ENCODE measurements around the gene EFCAB10.
"Not testable (repeated sequence)": the region's sequence is repeated elsewhere in the genome, so short reads cannot be mapped to it uniquely, and the experiment has no call there.

The EFCAB10 gene

DNA sequence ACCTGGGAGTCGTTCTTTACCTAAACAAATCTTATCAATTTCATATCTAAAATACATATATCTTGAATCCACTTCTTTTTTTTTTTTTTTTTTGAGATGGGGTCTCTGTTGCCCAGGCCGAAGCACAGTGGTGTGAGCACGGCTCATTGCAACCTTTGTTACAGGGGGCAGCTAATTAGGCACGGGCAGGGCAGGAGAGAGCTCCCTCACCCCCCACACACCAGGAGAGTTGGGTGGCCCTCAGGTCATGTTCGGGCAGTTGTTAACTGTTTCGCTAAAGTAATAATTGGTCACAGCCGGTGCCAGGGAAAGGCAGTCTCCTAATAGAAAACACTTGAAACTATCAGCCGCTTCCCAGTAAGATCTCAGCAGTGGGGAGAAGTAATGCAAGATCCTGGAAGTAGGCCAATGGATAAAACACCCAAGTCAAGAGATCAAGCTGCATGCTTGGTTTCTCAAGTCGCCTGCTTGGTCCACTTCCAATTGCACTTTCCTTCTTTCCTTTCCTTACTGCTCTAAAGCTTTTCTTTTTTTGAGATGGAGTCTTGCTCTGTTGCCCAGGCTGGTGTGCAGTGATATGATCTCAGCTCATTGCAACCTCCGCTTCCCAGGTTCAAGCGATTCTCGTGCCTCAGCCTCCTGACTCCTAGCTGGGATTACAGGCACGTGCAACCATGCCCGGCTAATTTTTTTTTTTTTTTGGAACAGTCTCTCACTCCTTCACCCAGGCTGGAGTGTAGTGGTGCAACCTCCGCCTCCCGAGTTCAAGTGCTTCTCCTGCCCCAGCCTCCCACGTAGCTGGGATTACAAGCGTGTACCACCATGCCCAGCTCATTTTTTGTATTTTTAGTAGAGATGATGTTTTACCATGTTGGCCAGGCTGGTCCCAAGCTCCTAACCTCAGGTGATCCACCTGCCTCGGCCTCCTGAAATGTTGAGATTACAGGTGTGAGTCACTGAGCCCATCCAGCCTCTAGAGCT is 21.3 kb upstream of the EFCAB10 start:
- no peak overlapping the region for H2BK5ac ChIP-seq (ENCODE audit: low read length)
- no peak overlapping the region for H2AK5ac ChIP-seq (ENCODE audit: low read depth, low read length)
- H3K79me1 ChIP-seq (ENCODE audit: low read depth, low read length): no peaks in the 10 kb centered on the region
- WGBS, 2 donors (ENCODE audit: extremely low coverage in 2 of 2, insufficient read length in 2 of 2, insufficient replicate concordance in 1 of 2): no CpG with 5 or more reads among the region's 19 CpGs
- no peaks in the 10 kb centered on the region for H3K27me3 ChIP-seq (ENCODE audit: control insufficient read depth in 3 of 3, insufficient read depth in 3 of 3, low read depth in 1 of 3, low read length in 3 of 3)
- H4K91ac ChIP-seq (ENCODE audit: low read depth, low read length, poor library complexity): no peak overlapping the region
- H4K8ac ChIP-seq (ENCODE audit: low read depth, low read length): no peak overlapping the region
- H2AFZ ChIP-seq (ENCODE audit: low read length): no peak overlapping the region
- no peak overlapping the region for H3K9ac ChIP-seq (ENCODE audit: low read depth, low read length, poor library complexity)
- no peak overlapping the region for H3K27ac ChIP-seq (replicated peaks; ENCODE audit: low read length)
- no peak overlapping the region for H3K4me3 ChIP-seq (ENCODE audit: low read length in 2 of 2)
- H2BK15ac ChIP-seq (ENCODE audit: low read length): no peak overlapping the region
- no peak overlapping the region for H3K4me2 ChIP-seq (ENCODE audit: insufficient read depth, low read length, poor library complexity, severe bottlenecking)
- no peak for DNase-seq (ENCODE audit: low spot score)
- H2BK120ac ChIP-seq (ENCODE audit: low read depth, low read length): no peak overlapping the region
- H3K14ac ChIP-seq (ENCODE audit: low read length): no peak overlapping the region
- peaks cover 0 to 3% of the 10 kb centered on the region in 2 donors for H3K36me3 ChIP-seq (replicated peaks in 1 of 2; ENCODE audit: control insufficient read depth in 2 of 2, insufficient read depth in 2 of 2, low read length in 2 of 2)
- no peaks in the 10 kb centered on the region for H3K9me3 ChIP-seq (replicated peaks in 1 of 2; ENCODE audit: control insufficient read depth in 2 of 2, insufficient read depth in 1 of 2, low read depth in 1 of 2, low read length in 2 of 2)
- no peak overlapping the region for H3K23ac ChIP-seq (ENCODE audit: low read depth, low read length, poor library complexity)
- no peak overlapping the region for H2BK12ac ChIP-seq (ENCODE audit: low read length)
- H3K4me1 ChIP-seq (ENCODE audit: control insufficient read depth in 2 of 2, insufficient read depth in 1 of 2, low read depth in 1 of 2, low read length in 2 of 2): peaks cover 0 to 9% of the 10 kb centered on the region in 2 donors
- H3K18ac ChIP-seq (ENCODE audit: low read length): no peak overlapping the region
- no peak overlapping the region for H3K4ac ChIP-seq (ENCODE audit: low read length)

DNA sequence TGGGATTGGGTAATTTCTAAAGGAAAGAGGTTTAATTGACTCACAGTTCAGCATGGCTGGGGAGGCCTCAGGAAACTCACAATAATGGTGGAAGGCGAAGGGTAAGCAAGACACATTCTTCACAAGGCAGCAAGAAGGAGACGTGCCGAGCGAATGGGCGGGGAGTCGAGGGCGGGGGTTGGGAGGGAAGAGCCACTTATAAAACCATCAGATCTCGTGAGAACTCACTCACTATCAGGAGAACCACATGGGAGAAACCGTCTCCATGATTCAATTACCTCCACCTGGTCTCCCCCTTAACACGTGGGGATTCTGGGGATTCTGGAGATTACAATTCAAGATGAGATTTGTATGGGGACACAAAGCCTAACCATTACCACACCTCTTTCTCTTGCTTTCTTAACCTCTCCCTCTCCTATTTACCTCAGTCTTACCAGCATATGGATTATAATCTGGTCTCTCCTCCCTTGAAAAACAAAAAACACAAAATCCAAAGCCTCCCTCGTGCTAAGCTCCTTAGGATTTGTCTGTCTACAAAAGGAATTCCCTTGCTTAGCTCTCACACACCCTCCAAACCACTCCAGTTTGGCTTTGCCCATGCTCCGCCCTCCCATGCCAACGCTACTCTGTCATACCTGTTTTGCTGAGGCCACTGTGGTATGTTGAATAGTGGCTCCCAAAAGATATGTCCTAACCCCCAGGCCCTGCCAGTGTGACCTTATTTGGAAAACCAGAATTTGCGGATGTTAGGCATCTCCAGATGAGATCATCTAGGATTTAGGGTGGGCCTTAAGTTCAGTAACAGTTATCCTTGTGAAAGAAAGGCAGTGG is 19.6 kb upstream of the EFCAB10 start:
- no peak overlapping the region for H3K4me3 ChIP-seq (ENCODE audit: low read length in 2 of 2)
- DNase-seq (ENCODE audit: low spot score): no peak
- no CpG with 5 or more reads among the region's 14 CpGs for WGBS, 2 donors (ENCODE audit: extremely low coverage in 2 of 2, insufficient read length in 2 of 2, insufficient replicate concordance in 1 of 2)
- H3K18ac ChIP-seq (ENCODE audit: low read length): no peak overlapping the region
- no peak overlapping the region for H2BK15ac ChIP-seq (ENCODE audit: low read length)
- H4K91ac ChIP-seq (ENCODE audit: low read depth, low read length, poor library complexity): no peak overlapping the region
- no peaks in the 10 kb centered on the region for H3K9me3 ChIP-seq (replicated peaks in 1 of 2; ENCODE audit: control insufficient read depth in 2 of 2, insufficient read depth in 1 of 2, low read depth in 1 of 2, low read length in 2 of 2)
- no peak overlapping the region for H3K23ac ChIP-seq (ENCODE audit: low read depth, low read length, poor library complexity)
- H4K8ac ChIP-seq (ENCODE audit: low read depth, low read length): no peak overlapping the region
- H2BK12ac ChIP-seq (ENCODE audit: low read length): no peak overlapping the region
- H2AFZ ChIP-seq (ENCODE audit: low read length): no peak overlapping the region
- no peak overlapping the region for H3K14ac ChIP-seq (ENCODE audit: low read length)
- H3K36me3 ChIP-seq (replicated peaks in 1 of 2; ENCODE audit: control insufficient read depth in 2 of 2, insufficient read depth in 2 of 2, low read length in 2 of 2): no peaks in the 10 kb centered on the region
- H2BK5ac ChIP-seq (ENCODE audit: low read length): no peak overlapping the region
- no peak overlapping the region for H2BK120ac ChIP-seq (ENCODE audit: low read depth, low read length)
- H3K4me2 ChIP-seq (ENCODE audit: insufficient read depth, low read length, poor library complexity, severe bottlenecking): no peak overlapping the region
- H2AK5ac ChIP-seq (ENCODE audit: low read depth, low read length): no peak overlapping the region
- H3K9ac ChIP-seq (ENCODE audit: low read depth, low read length, poor library complexity): no peak overlapping the region
- no peak overlapping the region for H3K27ac ChIP-seq (replicated peaks; ENCODE audit: low read length)
- no peaks in the 10 kb centered on the region for H3K27me3 ChIP-seq (ENCODE audit: control insufficient read depth in 3 of 3, insufficient read depth in 3 of 3, low read depth in 1 of 3, low read length in 3 of 3)
- no peaks in the 10 kb centered on the region for H3K79me1 ChIP-seq (ENCODE audit: low read depth, low read length)
- H3K4me1 ChIP-seq (ENCODE audit: control insufficient read depth in 2 of 2, insufficient read depth in 1 of 2, low read depth in 1 of 2, low read length in 2 of 2): no peaks in the 10 kb centered on the region
- H3K4ac ChIP-seq (ENCODE audit: low read length): no peak overlapping the region

DNA sequence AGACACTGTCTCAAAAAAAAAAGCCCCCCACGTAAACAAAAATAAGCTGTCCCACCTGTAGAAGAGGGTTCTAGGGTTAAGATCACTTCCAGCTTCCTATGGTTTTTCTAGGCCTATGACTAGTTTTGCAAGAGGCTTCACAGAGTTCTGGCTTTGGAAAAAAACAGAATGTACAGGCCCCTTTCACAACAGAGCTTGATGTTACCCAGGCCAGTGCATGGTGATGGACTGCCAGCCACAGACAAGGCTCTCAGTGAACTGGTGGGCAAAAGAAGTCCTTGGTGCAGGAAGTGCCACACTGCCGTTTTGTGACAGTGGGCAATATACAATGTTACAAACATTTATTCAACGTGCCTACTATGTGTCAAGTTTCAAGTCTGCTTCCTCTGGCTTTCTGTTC is 18.3 kb upstream of the EFCAB10 start:
- Histone ChIP-seq H2BK12ac (ENCODE audit: low read length) (no peak overlapping the region), H3K9me3 (replicated peaks in 1 of 2; ENCODE audit: control insufficient read depth in 2 of 2, insufficient read depth in 1 of 2, low read depth in 1 of 2, low read length in 2 of 2) (no peaks in the 10 kb centered on the region), H3K27ac (replicated peaks; ENCODE audit: low read length) (no peak overlapping the region), H3K14ac (ENCODE audit: low read length) (no peak overlapping the region), H2AFZ (ENCODE audit: low read length) (no peak overlapping the region), H3K23ac (ENCODE audit: low read depth, low read length, poor library complexity) (no peak overlapping the region), H3K4me1 (ENCODE audit: control insufficient read depth in 2 of 2, insufficient read depth in 1 of 2, low read depth in 1 of 2, low read length in 2 of 2) (no peaks in the 10 kb centered on the region), H3K4me3 (ENCODE audit: low read length in 2 of 2) (no peak overlapping the region), H3K9ac (ENCODE audit: low read depth, low read length, poor library complexity) (no peak overlapping the region), H2BK5ac (ENCODE audit: low read length) (no peak overlapping the region), H3K4me2 (ENCODE audit: insufficient read depth, low read length, poor library complexity, severe bottlenecking) (no peak overlapping the region), H4K8ac (ENCODE audit: low read depth, low read length) (no peak overlapping the region), H4K91ac (ENCODE audit: low read depth, low read length, poor library complexity) (no peak overlapping the region), H3K79me1 (ENCODE audit: low read depth, low read length) (no peaks in the 10 kb centered on the region), H3K18ac (ENCODE audit: low read length) (no peak overlapping the region), H2BK15ac (ENCODE audit: low read length) (no peak overlapping the region), H2AK5ac (ENCODE audit: low read depth, low read length) (no peak overlapping the region), H3K36me3 (replicated peaks in 1 of 2; ENCODE audit: control insufficient read depth in 2 of 2, insufficient read depth in 2 of 2, low read length in 2 of 2) (no peaks in the 10 kb centered on the region), H3K4ac (ENCODE audit: low read length) (no peak overlapping the region), H2BK120ac (ENCODE audit: low read depth, low read length) (no peak overlapping the region), H3K27me3 (ENCODE audit: control insufficient read depth in 3 of 3, insufficient read depth in 3 of 3, low read depth in 1 of 3, low read length in 3 of 3) (no peaks in the 10 kb centered on the region)
- DNase-seq (ENCODE audit: low spot score): no peak
- no CpG with 5 or more reads among the region's 3 CpGs for WGBS, 2 donors (ENCODE audit: extremely low coverage in 2 of 2, insufficient read length in 2 of 2, insufficient replicate concordance in 1 of 2)

DNA sequence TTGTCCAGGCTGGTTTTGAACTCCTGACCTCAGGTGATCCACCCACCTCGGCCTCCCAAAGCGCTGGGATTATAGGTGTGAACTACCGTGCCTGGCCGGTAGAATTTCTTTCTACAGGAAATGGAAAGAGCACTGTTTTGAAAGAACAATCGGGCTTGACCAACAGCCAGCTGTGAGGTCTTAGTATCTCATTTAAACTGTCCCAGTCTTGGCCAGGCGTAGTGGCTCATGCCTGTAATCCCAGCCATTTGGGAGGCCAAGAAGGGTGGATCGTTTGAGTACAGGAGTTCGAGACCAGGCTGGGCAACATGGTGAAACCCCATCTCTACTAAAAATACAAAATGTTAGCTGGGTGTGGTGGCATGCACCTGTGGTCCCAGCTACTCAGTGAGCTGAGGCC is 17.8 kb upstream of the EFCAB10 start:
- H3K9me3 ChIP-seq (replicated peaks in 1 of 2; ENCODE audit: control insufficient read depth in 2 of 2, insufficient read depth in 1 of 2, low read depth in 1 of 2, low read length in 2 of 2); H2BK120ac ChIP-seq (ENCODE audit: low read depth, low read length); H2BK5ac ChIP-seq (ENCODE audit: low read length); H4K8ac ChIP-seq (ENCODE audit: low read depth, low read length); H3K27me3 ChIP-seq (ENCODE audit: control insufficient read depth in 3 of 3, insufficient read depth in 3 of 3, low read depth in 1 of 3, low read length in 3 of 3); H3K79me1 ChIP-seq (ENCODE audit: low read depth, low read length); H3K18ac ChIP-seq (ENCODE audit: low read length); H3K14ac ChIP-seq (ENCODE audit: low read length); H2BK15ac ChIP-seq (ENCODE audit: low read length); H3K4ac ChIP-seq (ENCODE audit: low read length); H3K4me1 ChIP-seq (ENCODE audit: control insufficient read depth in 2 of 2, insufficient read depth in 1 of 2, low read depth in 1 of 2, low read length in 2 of 2); H3K4me2 ChIP-seq (ENCODE audit: insufficient read depth, low read length, poor library complexity, severe bottlenecking); H2BK12ac ChIP-seq (ENCODE audit: low read length); H3K23ac ChIP-seq (ENCODE audit: low read depth, low read length, poor library complexity); H2AFZ ChIP-seq (ENCODE audit: low read length); H3K4me3 ChIP-seq (ENCODE audit: low read length in 2 of 2); H2AK5ac ChIP-seq (ENCODE audit: low read depth, low read length); H3K36me3 ChIP-seq (replicated peaks in 1 of 2; ENCODE audit: control insufficient read depth in 2 of 2, insufficient read depth in 2 of 2, low read length in 2 of 2); DNase-seq (ENCODE audit: low spot score); H4K91ac ChIP-seq (ENCODE audit: low read depth, low read length, poor library complexity); H3K27ac ChIP-seq (replicated peaks; ENCODE audit: low read length); H3K9ac ChIP-seq (ENCODE audit: low read depth, low read length, poor library complexity): not testable (repeated sequence)
- no CpG with 5 or more reads among the region's 8 CpGs for WGBS, 2 donors (ENCODE audit: extremely low coverage in 2 of 2, insufficient read length in 2 of 2, insufficient replicate concordance in 1 of 2)
